Panc1 (cell line): ENCODE results near the gene COL4A3. TPM values are rescaled to one million over a fixed set of nuclear protein-coding genes. Genes with fewer than 3 reads are reported as not detected.

Source experiments
- ATAC-seq: fragments of 200-7000 bp; cut with Tn5 transposase; 2 replicates; pipeline ENCODE4 v1.9.1; 2020; ENCODE audit warnings: mild to moderate bottlenecking, moderate library complexity
- BruUV-seq: library from RNA; stranded (reverse); fragments of 400-500 nt; replicated peaks from 2 replicates; lab custom pipeline; 2021; lab: Mats Ljungman, UMichigan
- CTCF ChIA-PET: fragments of 300-600 bp; sonication (Branson Sonifier 250); formaldehyde crosslinking; loops from one replicate; lab custom pipeline; 2022; ENCODE audit warnings: antibody characterized with exemption; lab: Charles Lee
- POLR2A ChIA-PET: fragments of 300-600 bp; sonication (Branson Sonifier 250); formaldehyde crosslinking; loops from one replicate; lab custom pipeline; 2022; ENCODE audit warnings: antibody characterized with exemption; lab: Charles Lee
- DNase-seq: peaks from one replicate; pipeline ENCODE4 v3.0.0-alpha.2; 2010; ENCODE audit warnings: low read depth, low spot score
- H3K27ac ChIP-seq: 2 replicates; pipeline ENCODE4 v1.5.1; 2011; ENCODE audit warnings: mild to moderate bottlenecking, low read length, inconsistent platforms
- H3K27me3 ChIP-seq: fragments of 200-500 bp; sonication (Bioruptor generic); 2 replicates; pipeline ENCODE4 v1.6.0; 2014; ENCODE audit warnings: low read length, inconsistent platforms; ENCODE audit not compliant: control insufficient read depth, insufficient read depth
- H3K36me3 ChIP-seq: fragments of 200-500 bp; sonication (Bioruptor generic); 2 replicates; pipeline ENCODE4 v1.5.1; 2014; ENCODE audit warnings: inconsistent platforms, mild to moderate bottlenecking, low read length, moderate library complexity; ENCODE audit not compliant: control insufficient read depth, insufficient read depth
- H3K4me1 ChIP-seq: 2 replicates; pipeline ENCODE4 v1.5.1; 2011; ENCODE audit warnings: inconsistent platforms, mild to moderate bottlenecking, low read length, moderate library complexity; ENCODE audit not compliant: control insufficient read depth, insufficient read depth
- H3K4me3 ChIP-seq, 2 experiments: 2 replicates each; pipeline ENCODE4 v1.5.1; 2011 to 2012; ENCODE audit warnings: low read depth in 2 of 2, low read length in 2 of 2, mild to moderate bottlenecking in 2 of 2, inconsistent platforms in 1 of 2, moderate library complexity in 1 of 2
- H3K9me3 ChIP-seq: fragments of 200-500 bp; sonication (Bioruptor generic); 2 replicates; pipeline ENCODE4 v1.5.1; 2014; ENCODE audit warnings: low read depth, mild to moderate bottlenecking, inconsistent platforms, low read length, moderate library complexity; ENCODE audit not compliant: control insufficient read depth, insufficient read depth
- CTCF ChIP-seq: fragments of 450-650 bp; IDR thresholded peaks from 2 replicates; pipeline ENCODE4 v1.5.1; 2017; ENCODE audit warnings: mild to moderate bottlenecking
- POLR2AphosphoS5 ChIP-seq: IDR thresholded peaks from 2 replicates; pipeline ENCODE4 v1.6.1; 2012; ENCODE audit warnings: mild to moderate bottlenecking, low read depth, low read length, moderate library complexity
- REST ChIP-seq, 2 experiments: IDR thresholded peaks; 2 replicates each; pipeline ENCODE4 v1.6.1; 2011 to 2012; ENCODE audit warnings: low read depth in 2 of 2, control low read depth in 1 of 2, low read length in 1 of 2, mild to moderate bottlenecking in 1 of 2, moderate library complexity in 1 of 2; ENCODE audit not compliant: insufficient read depth in 1 of 2
- SIN3A ChIP-seq: IDR thresholded peaks from 2 replicates; pipeline ENCODE4 v1.6.1; 2012; ENCODE audit warnings: low read depth, mild to moderate bottlenecking, low read length, moderate library complexity, borderline replicate concordance; ENCODE audit not compliant: insufficient read depth
- TCF7L2 ChIP-seq: IDR thresholded peaks from 2 replicates; pipeline ENCODE4 v1.6.1; 2011; ENCODE audit warnings: mild to moderate bottlenecking, low read depth, low read length, inconsistent platforms
- in situ Hi-C: cut with HindIII; loops from 2 replicates; pipeline ENCODE4 v1.10.0; 2016; ENCODE audit warnings: low sequenced_read_pairs, low pct_unique_long_range_greater_than_20kb
- intact Hi-C: fragments of 100-400 bp; cut with micrococcal nuclease; formaldehyde crosslinking; loops from one replicate; pipeline ENCODE4 v1.10.0; 2022; ENCODE audit not compliant: unreplicated experiment
- total RNA-seq: library from RNA; stranded (reverse); gene quantifications from one replicate; pipeline ENCODE4 v1.2.1, GENCODE V29; 2021; ENCODE audit not compliant: unreplicated experiment

COL4A3 gene
- total RNA-seq, 1 experiment from 2014 or later = 0.18 TPM

- ATAC-seq (no peak), DNase-seq (no peak)
- TF ChIP-seq POLR2AphosphoS5 (no peak), REST (IDR thresholded peaks at IDR 0.05; ENCODE audit: insufficient read depth in 1 of 2, low read depth in 2 of 2, low read length in 1 of 2) (no peak), CTCF (no peak), TCF7L2 (no peak), SIN3A (no peak)
- H3K4me1 ChIP-seq = no peaks in the 10 kb centered on the region
- peaks cover 2% of the 10 kb centered on the region; the same call in 1 of the 2 replicates for H3K27me3 ChIP-seq
- H3K36me3 ChIP-seq = no peaks in the 10 kb centered on the region
- intact Hi-C loops (no loop called here), in situ Hi-C loops (no loop called here)
- H3K27ac ChIP-seq = no peak overlapping the region
- ChIA-PET POLR2A (interaction anchor here (0.7 kb wide), 1 partner anchor 30 kb away, joined by 6 read pairs; no protein-coding TSS in a partner anchor), CTCF (interaction anchor here (0.5 kb wide), 1 partner anchor 77 kb away, joined by 9 read pairs; the partner anchor contains the start of gene COL4A3)
- no peak overlapping the region for H3K4me3 ChIP-seq
- no peaks in the 10 kb centered on the region for H3K9me3 ChIP-seq
- BruUV-seq = no TSS peak
Observed at GRCh38 chr2:227241005-227241404, 76.6 kb downstream of the COL4A3 start.

GRCh38 chr2:227248876-227249275 lies 84.5 kb downstream of the COL4A3 start:
- in situ Hi-C loops = no loop called here
- BruUV-seq = no TSS peak
- DNase-seq = no peak
- ChIA-PET POLR2A (no interaction called here), CTCF (interaction anchor here (0.6 kb wide), 1 partner anchor 11 kb away, joined by 4 read pairs; no protein-coding TSS in a partner anchor)
- ATAC-seq = no peak
- H3K36me3 ChIP-seq = no peaks in the 10 kb centered on the region
- H3K27ac ChIP-seq = no peak overlapping the region
- no peak overlapping the region for H3K4me3 ChIP-seq
- no peaks in the 10 kb centered on the region for H3K9me3 ChIP-seq
- intact Hi-C loops = no loop called here
- no peaks in the 10 kb centered on the region for H3K27me3 ChIP-seq
- no peak for TF ChIP-seq POLR2AphosphoS5
- TF ChIP-seq REST (IDR thresholded peaks at IDR 0.05; ENCODE audit: insufficient read depth in 1 of 2, low read depth in 2 of 2, low read length in 1 of 2) = no peak
- TF ChIP-seq CTCF = no peak
- no peak for TF ChIP-seq SIN3A
- no peak for TF ChIP-seq TCF7L2
- no peaks in the 10 kb centered on the region for H3K4me1 ChIP-seq
